Measurements from ENCODE around the gene TRAPPC10. TPM values are rescaled to one million over a fixed set of nuclear protein-coding genes. Genes with fewer than 3 reads are reported as not detected.

Gene TRAPPC10
- total and polyA plus RNA-seq, 7 donors = 8.4 to 27.3 (median 19.6) TPM

DNA sequence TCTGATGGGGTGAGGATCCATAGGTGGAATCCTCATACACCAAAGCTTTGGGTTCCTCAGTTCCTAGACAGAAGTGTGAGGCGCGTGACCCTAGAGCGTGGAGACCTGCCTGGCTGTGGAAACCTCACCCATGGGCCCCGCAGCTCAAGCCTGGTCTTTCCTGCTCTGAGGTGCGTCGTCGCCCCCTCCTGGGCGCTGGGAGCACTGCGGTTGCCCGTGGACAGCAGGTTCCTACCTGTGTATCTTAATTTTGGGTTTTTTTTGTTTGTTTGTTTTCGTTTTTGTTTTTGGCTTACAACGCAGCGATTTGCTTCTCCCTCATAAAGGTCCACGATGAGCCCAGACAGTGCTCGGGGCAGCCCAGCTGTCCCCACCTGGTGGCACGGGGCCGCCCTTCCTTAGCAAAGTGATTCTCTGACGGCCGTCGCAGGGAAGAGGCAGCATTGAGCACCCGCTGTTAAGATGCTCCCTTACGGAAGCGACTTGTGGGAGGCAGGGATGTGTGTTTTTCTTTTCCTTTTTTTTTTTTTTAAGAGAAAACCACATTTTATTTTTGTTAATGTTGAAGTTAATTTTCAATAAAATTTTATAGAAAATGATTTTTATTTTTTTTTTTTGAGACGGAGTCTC, 36.5 kb upstream of the TRAPPC10 start:
- 21 to 34% methylated on average over 24 of the region's 24 CpGs for WGBS, 2 donors
- no peak overlapping the region for H3K27ac ChIP-seq

GRCh38 chr21:43976661-43977060, 35.4 kb upstream of the TRAPPC10 start:
- no peak overlapping the region for H3K27ac ChIP-seq
- intact Hi-C loops (cut with DNase I) = loop anchor here (5.0 kb wide), 2 partner anchors 39 to 109 kb away; partner anchors contain the start of gene AGPAT3
- no peaks in the 10 kb centered on the region for H3K27me3 ChIP-seq
- TF ChIP-seq, protein P1, sequence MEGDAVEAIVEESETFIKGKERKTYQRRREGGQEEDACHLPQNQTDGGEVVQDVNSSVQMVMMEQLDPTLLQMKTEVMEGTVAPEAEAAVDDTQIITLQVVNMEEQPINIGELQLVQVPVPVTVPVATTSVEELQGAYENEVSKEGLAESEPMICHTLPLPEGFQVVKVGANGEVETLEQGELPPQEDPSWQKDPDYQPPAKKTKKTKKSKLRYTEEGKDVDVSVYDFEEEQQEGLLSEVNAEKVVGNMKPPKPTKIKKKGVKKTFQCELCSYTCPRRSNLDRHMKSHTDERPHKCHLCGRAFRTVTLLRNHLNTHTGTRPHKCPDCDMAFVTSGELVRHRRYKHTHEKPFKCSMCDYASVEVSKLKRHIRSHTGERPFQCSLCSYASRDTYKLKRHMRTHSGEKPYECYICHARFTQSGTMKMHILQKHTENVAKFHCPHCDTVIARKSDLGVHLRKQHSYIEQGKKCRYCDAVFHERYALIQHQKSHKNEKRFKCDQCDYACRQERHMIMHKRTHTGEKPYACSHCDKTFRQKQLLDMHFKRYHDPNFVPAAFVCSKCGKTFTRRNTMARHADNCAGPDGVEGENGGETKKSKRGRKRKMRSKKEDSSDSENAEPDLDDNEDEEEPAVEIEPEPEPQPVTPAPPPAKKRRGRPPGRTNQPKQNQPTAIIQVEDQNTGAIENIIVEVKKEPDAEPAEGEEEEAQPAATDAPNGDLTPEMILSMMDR (IDR thresholded peaks at IDR 0.05) = no peak
- no peak for TF ChIP-seq POLR2A (IDR thresholded peaks at IDR 0.05)
- TF ChIP-seq POLR2AphosphoS5 (IDR thresholded peaks at IDR 0.05) = no peak
- no peak for TF ChIP-seq EP300 (IDR thresholded peaks at IDR 0.05)
- peaks cover 0 to 7% (median 3%) of the 10 kb centered on the region in 4 donors for H3K4me1 ChIP-seq
- DNase-seq = no peak
- no peak overlapping the region for H3K4me3 ChIP-seq
- H3K9me3 ChIP-seq = no peaks in the 10 kb centered on the region
- peaks cover 16 to 63% (median 22%) of the 10 kb centered on the region in 4 donors for H3K36me3 ChIP-seq
- WGBS, 2 donors = 88 to 95% methylated on average over 9 of the region's 9 CpGs

More for the DNA sequence above, 36.5 kb upstream of the TRAPPC10 start:
- Histone ChIP-seq H3K4me3 (no peak overlapping the region), H3K9me3 (no peaks in the 10 kb centered on the region), H3K4me1 (peaks cover 0 to 7% (median 3%) of the 10 kb centered on the region in 4 donors), H3K27me3 (no peaks in the 10 kb centered on the region), H3K36me3 (peaks cover 15 to 63% (median 19%) of the 10 kb centered on the region in 4 donors)
- intact Hi-C loops (cut with DNase I) = loop anchor here (1.0 to 5.0 kb wide), 3 partner anchors 38 to 165 kb away; partner anchors contain the start of gene AGPAT3
- TF ChIP-seq, protein P1 (IDR thresholded peaks at IDR 0.05) = peak; percentile 84 to 96 (median 91)
- TF ChIP-seq POLR2AphosphoS5 (IDR thresholded peaks at IDR 0.05) = no peak
- no peak for TF ChIP-seq POLR2A (IDR thresholded peaks at IDR 0.05)
- TF ChIP-seq EP300 (IDR thresholded peaks at IDR 0.05) = no peak
- peak; percentile 87 for DNase-seq

DNA sequence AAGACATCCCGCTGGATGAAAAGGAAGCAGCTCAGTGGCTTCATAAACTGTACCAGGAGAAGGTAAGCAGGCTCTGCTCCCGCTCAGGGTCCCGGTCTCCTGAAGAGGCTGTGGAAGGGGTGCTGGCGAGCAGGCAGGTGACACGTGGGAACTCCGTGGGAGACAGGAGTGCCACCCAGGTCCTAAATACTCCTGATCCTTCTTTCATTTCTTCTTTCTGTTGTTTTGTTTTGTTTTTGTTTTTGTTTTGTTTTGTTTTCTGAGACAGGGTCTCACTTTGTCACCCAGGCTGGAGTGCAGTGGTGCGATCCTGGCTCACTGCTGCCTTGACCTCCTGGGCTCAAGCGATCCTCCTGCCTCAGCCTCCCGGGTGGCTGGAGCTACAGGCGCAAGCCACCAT, 34.0 kb upstream of the TRAPPC10 start:
- Histone ChIP-seq H3K9me3 (no peaks in the 10 kb centered on the region), H3K4me3 (no peak overlapping the region), H3K27me3 (no peaks in the 10 kb centered on the region), H3K27ac (no peak overlapping the region), H3K36me3 (peaks cover 15 to 63% (median 25%) of the 10 kb centered on the region in 4 donors), H3K4me1 (peaks cover 0 to 7% (median 3%) of the 10 kb centered on the region in 4 donors)
- 96 to 97% methylated on average over 10 of the region's 10 CpGs for WGBS, 2 donors
- no peak for DNase-seq
- TF ChIP-seq EP300 (IDR thresholded peaks at IDR 0.05) = no peak
- TF ChIP-seq POLR2A (IDR thresholded peaks at IDR 0.05) = no peak
- TF ChIP-seq, protein P1 (IDR thresholded peaks at IDR 0.05) = no peak
- TF ChIP-seq POLR2AphosphoS5 (IDR thresholded peaks at IDR 0.05) = no peak
- intact Hi-C loops (cut with DNase I) = loop anchor here (5.0 kb wide), 2 partner anchors 41 to 111 kb away; partner anchors contain the start of gene AGPAT3

DNA sequence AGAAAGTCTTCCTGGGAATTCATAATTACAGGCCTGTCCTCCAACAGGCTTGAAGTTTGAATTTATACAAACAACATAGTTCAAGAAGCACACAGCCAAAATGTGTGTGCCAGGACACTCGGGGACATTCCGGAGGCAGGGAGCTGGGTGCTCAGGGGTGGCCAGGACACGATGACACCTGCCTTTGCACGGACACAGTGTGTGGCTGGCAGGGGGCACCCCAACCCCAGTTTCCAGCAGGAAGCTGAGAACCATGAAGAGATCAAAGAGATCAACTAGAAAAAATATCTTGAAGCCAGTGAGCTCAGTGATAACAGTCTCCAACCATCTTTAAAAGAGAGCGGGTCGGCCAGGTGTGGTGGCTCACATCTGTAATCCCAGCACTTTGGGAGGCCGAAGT, 32.5 kb upstream of the TRAPPC10 start:
- 91% methylated on average over 7 of the region's 7 CpGs for WGBS, 2 donors
- H3K27ac ChIP-seq = no peak overlapping the region
- no peaks in the 10 kb centered on the region for H3K9me3 ChIP-seq
- peaks cover 15 to 67% (median 25%) of the 10 kb centered on the region in 4 donors for H3K36me3 ChIP-seq
- DNase-seq = no peak
- TF ChIP-seq POLR2A (IDR thresholded peaks at IDR 0.05) (no peak), EP300 (IDR thresholded peaks at IDR 0.05) (no peak), POLR2AphosphoS5 (IDR thresholded peaks at IDR 0.05) (no peak)
- TF ChIP-seq, protein P1 (IDR thresholded peaks at IDR 0.05) = no peak
- intact Hi-C loops (cut with DNase I) = loop anchor here (5.0 kb wide), 2 partner anchors 42 to 112 kb away; partner anchors contain the start of gene AGPAT3
- no peaks in the 10 kb centered on the region for H3K27me3 ChIP-seq
- no peak overlapping the region for H3K4me3 ChIP-seq
- H3K4me1 ChIP-seq = peaks cover 0 to 7% (median 3%) of the 10 kb centered on the region in 4 donors
